GM21717 (cell line): ENCODE results near the gene H3-3A.

Source experiments
- ATAC-seq: cut with Tn5 transposase; IDR thresholded peaks from one replicate; pipeline ENCODE4 v1.9.1; 2021; ENCODE audit warnings: mild to moderate bottlenecking, moderate library complexity; ENCODE audit not compliant: unreplicated experiment

The H3-3A gene

GRCh38 chr1:226110249-226111097 is 48.0 kb downstream of the H3-3A start:
- peak; percentile 73 for ATAC-seq

GRCh38 chr1:226111098-226111882 is 48.8 kb downstream of the H3-3A start:
- ATAC-seq, result no peak

- ATAC-seq, result no peak
These were observed 49.4 kb downstream of the H3-3A start for GRCh38 chr1:226111883-226112261.

GRCh38 chr1:226112626-226113025 is 50.1 kb downstream of the H3-3A start:
- ATAC-seq, result no peak

- ATAC-seq, result no peak
These were observed 54.2 kb downstream of the H3-3A start for GRCh38 chr1:226116673-226117072.

- ATAC-seq, result no peak
These were observed 54.8 kb downstream of the H3-3A start for GRCh38 chr1:226117330-226117729.

- ATAC-seq, result no peak
These were observed 55.8 kb downstream of the H3-3A start for GRCh38 chr1:226118357-226118756.

- ATAC-seq, result no peak
These were observed 56.7 kb downstream of the H3-3A start for GRCh38 chr1:226119169-226119568.

GRCh38 chr1:226120398-226120797 is 57.9 kb downstream of the H3-3A start:
- no peak for ATAC-seq

GRCh38 chr1:226121049-226121586 is 58.6 kb downstream of the H3-3A start:
- ATAC-seq, result no peak
